Measurements from ENCODE around the gene CES3. TPM values are rescaled to one million over a fixed set of nuclear protein-coding genes. Genes with fewer than 3 reads are reported as not detected.

Gene CES3
- total and polyA plus RNA-seq, 9 of the 15 experiments (the other 6 are each of a cell fraction or from before 2014, with no cell fraction given): 0.06 to 2.2 (median 0.68) TPM

DNA sequence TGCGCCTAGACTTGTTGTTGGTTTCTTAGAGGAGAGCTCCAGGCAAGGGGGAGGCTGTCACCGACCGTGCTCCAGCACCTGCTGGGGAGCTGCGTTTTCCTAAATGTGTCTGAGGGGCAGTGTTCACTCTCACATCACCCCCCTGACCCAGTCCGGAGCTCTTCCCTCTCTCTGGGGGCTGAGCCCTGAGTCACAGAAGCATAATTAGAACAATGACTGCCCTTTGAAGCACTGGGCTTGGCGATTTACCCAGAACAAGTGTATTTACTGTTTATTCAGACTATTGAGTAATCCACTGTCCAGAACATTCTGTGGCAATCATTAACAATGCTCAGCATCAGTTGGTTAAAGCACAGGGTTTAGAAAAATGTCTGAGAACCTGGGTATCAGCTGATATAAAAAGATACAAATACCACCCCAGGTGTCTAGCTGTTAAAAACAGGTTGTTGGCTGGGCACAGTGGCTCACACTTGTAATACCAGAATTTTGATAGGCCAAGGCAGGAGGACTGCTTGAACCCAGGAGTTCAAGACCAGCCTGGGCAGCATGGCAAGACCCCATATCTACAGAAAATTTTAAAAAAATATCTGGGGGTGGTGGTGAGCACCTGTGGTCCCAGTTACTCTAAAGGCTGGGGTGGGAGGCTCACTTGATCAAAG is 35.4 kb downstream of the CES3 start:
- H3K9ac ChIP-seq (ENCODE audit: insufficient read depth in 1 of 2, low read depth in 2 of 2, low read length in 2 of 2): no peak overlapping the region
- peak overlapping the region; percentile 33; the same call in 1 of the 2 replicates for H2AFZ ChIP-seq (ENCODE audit: low read depth, low read length)
- H3K4me1 ChIP-seq (replicated peaks in 1 of 2; ENCODE audit: control insufficient read depth in 2 of 2, insufficient read depth in 2 of 2, low read length in 2 of 2): peaks cover 0 to 14% of the 10 kb centered on the region in 2 experiments; a peak in 3 of 5 replicates
- ChIA-PET POLR2A (interaction anchor here (0.7 kb wide), 1 partner anchor 10 kb away, joined by 3 read pairs; no protein-coding TSS in a partner anchor), CTCF (ENCODE audit: low intra/inter-chr PET ratio) (no interaction called here)
- H3K27me3 ChIP-seq (ENCODE audit: control insufficient read depth in 2 of 2, insufficient read depth in 2 of 2, low read length in 2 of 2): peaks cover 0 to 3% of the 10 kb centered on the region in 2 experiments; a peak in 2 of 5 replicates
- ATAC-seq (no peak), DNase-seq (ENCODE audit: extremely low read depth in 1 of 4, low spot score in 3 of 4) (no peak), FAIRE-seq (no peak)
- no peak overlapping the region for H3K27ac ChIP-seq (ENCODE audit: extremely low read depth, low read depth, low read length)
- H3K4me2 ChIP-seq (ENCODE audit: insufficient read depth, low read length): no peak overlapping the region
- in situ Hi-C loops (cut with MboI): no loop called here
- H4K20me1 ChIP-seq (replicated peaks; ENCODE audit: control insufficient read depth, insufficient read depth, low read length): no peaks in the 10 kb centered on the region; the same call in 1 of the 2 replicates
- 22% methylated on average over 6 of the region's 6 CpGs for WGBS (ENCODE audit: insufficient coverage, low coverage, missing lambda C conversion rate)
- no peaks in the 10 kb centered on the region for H3K36me3 ChIP-seq (ENCODE audit: control insufficient read depth, insufficient read depth, low read length)
- no peak overlapping the region for H3K4me3 ChIP-seq
- no peaks in the 10 kb centered on the region for H3K9me1 ChIP-seq (ENCODE audit: control insufficient read depth, insufficient read depth, low read length)
- H3K9me3 ChIP-seq (replicated peaks; ENCODE audit: control insufficient read depth, insufficient read depth, low read depth, low read length): no peaks in the 10 kb centered on the region
- TF ChIP-seq BACH1 (tag; IDR thresholded peaks at IDR 0.05): no peak
- H3K79me2 ChIP-seq (ENCODE audit: control insufficient read depth, insufficient read depth, low read length): no peaks in the 10 kb centered on the region
- intact Hi-C loops (cut with micrococcal nuclease): no loop called here
- no TSS peak for BruUV-seq (replicated peaks)

DNA sequence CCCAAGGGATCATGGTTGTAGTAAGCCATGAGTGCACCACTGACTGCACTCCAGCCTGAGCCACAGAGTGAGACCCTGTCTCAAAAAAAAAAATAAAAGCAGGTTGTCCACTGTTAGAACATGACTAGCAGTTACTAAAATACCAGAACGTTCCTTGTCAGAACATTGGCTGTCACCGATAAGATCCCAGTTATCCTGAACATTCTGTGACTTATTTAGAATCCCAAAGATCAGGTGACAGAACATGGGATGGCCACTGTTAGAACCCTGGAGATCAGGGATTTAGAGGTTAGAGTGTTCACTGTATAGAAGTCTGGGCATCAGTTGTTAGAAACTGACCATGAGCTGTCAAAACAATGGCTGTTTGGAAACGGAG is 35.9 kb downstream of the CES3 start:
- no peak overlapping the region for H3K4me2 ChIP-seq (ENCODE audit: insufficient read depth, low read length)
- H3K27me3 ChIP-seq (ENCODE audit: control insufficient read depth in 2 of 2, insufficient read depth in 2 of 2, low read length in 2 of 2): peaks cover 0 to 8% of the 10 kb centered on the region in 2 experiments; a peak in 2 of 5 replicates
- H4K20me1 ChIP-seq (replicated peaks; ENCODE audit: control insufficient read depth, insufficient read depth, low read length): no peaks in the 10 kb centered on the region; the same call in 1 of the 2 replicates
- no peak overlapping the region for H3K27ac ChIP-seq (ENCODE audit: extremely low read depth, low read depth, low read length)
- WGBS (ENCODE audit: insufficient coverage, low coverage, missing lambda C conversion rate): 28% methylated on average over 3 of the region's 3 CpGs
- no peak overlapping the region for H3K4me3 ChIP-seq
- FAIRE-seq (no peak), DNase-seq (ENCODE audit: extremely low read depth in 1 of 4, low spot score in 3 of 4) (no peak), ATAC-seq (no peak)
- in situ Hi-C loops (cut with MboI) (no loop called here), intact Hi-C loops (cut with micrococcal nuclease) (no loop called here)
- no peaks in the 10 kb centered on the region for H3K36me3 ChIP-seq (ENCODE audit: control insufficient read depth, insufficient read depth, low read length)
- no peaks in the 10 kb centered on the region for H3K9me1 ChIP-seq (ENCODE audit: control insufficient read depth, insufficient read depth, low read length)
- CTCF ChIA-PET (ENCODE audit: low intra/inter-chr PET ratio): no interaction called here
- no peak for TF ChIP-seq HDAC3 (IDR thresholded peaks at IDR 0.05; ENCODE audit: borderline replicate concordance, partially characterized antibody)
- no peak for TF ChIP-seq HNRNPUL1 (IDR thresholded peaks at IDR 0.05; ENCODE audit: low read length)
- no peak for TF ChIP-seq GABPA (tag; conservative IDR thresholded peaks at IDR 0.05; ENCODE audit: low read depth)
- TF ChIP-seq ZNF830 (CRISPR knock-in tag; IDR thresholded peaks at IDR 0.05): no peak
- no peak for TF ChIP-seq ZNF184 (CRISPR knock-in tag; IDR thresholded peaks at IDR 0.05)
- TF ChIP-seq TCF15 (CRISPR knock-in tag; IDR thresholded peaks at IDR 0.05): no peak
- no peaks in the 10 kb centered on the region for H3K9me3 ChIP-seq (replicated peaks; ENCODE audit: control insufficient read depth, insufficient read depth, low read depth, low read length)
- no TSS peak for BruUV-seq (replicated peaks)
- no peaks in the 10 kb centered on the region for H3K79me2 ChIP-seq (ENCODE audit: control insufficient read depth, insufficient read depth, low read length)
- peaks cover 0 to 16% of the 10 kb centered on the region in 2 experiments; a peak in 3 of 5 replicates for H3K4me1 ChIP-seq (replicated peaks in 1 of 2; ENCODE audit: control insufficient read depth in 2 of 2, insufficient read depth in 2 of 2, low read length in 2 of 2)
- POLR2A ChIA-PET: interaction anchor here (0.7 kb wide), 1 partner anchor 9 kb away, joined by 3 read pairs; no protein-coding TSS in a partner anchor
- no peak overlapping the region for H2AFZ ChIP-seq (ENCODE audit: low read depth, low read length)
- H3K9ac ChIP-seq (ENCODE audit: insufficient read depth in 1 of 2, low read depth in 2 of 2, low read length in 2 of 2): no peak overlapping the region

All from K562 (cell line).